ENCODE data around the gene RAPGEF1.

DNA sequence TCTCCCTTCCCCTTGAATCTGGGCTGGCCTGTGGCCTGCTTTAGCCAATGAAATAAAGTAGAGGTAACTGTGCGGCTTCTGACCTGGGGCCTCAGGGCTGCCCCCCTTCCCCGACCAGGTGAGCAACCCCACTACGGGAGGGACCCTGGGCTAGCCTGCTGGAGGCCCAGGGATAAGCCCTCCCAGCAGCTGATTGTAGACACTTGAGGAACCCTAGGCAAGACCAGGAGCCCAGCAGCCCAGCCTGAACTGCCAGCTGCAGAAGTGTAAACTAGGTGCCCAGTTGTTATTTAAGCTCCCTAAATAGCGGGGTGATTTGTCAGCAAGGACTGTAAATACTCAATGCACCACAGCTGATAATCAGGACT, 41.3 kb downstream of the RAPGEF1 start:
- no peak for TF ChIP-seq POLR2A (IDR thresholded peaks at IDR 0.05)
- TF ChIP-seq, protein P1, sequence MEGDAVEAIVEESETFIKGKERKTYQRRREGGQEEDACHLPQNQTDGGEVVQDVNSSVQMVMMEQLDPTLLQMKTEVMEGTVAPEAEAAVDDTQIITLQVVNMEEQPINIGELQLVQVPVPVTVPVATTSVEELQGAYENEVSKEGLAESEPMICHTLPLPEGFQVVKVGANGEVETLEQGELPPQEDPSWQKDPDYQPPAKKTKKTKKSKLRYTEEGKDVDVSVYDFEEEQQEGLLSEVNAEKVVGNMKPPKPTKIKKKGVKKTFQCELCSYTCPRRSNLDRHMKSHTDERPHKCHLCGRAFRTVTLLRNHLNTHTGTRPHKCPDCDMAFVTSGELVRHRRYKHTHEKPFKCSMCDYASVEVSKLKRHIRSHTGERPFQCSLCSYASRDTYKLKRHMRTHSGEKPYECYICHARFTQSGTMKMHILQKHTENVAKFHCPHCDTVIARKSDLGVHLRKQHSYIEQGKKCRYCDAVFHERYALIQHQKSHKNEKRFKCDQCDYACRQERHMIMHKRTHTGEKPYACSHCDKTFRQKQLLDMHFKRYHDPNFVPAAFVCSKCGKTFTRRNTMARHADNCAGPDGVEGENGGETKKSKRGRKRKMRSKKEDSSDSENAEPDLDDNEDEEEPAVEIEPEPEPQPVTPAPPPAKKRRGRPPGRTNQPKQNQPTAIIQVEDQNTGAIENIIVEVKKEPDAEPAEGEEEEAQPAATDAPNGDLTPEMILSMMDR (IDR thresholded peaks at IDR 0.05): no peak
